OCI-M2 (cell line): ENCODE results near the gene SH3BGRL2.
"Not testable (repeated sequence)": the region's sequence is repeated elsewhere in the genome, so short reads cannot be mapped to it uniquely, and the experiment has no call there.

Experiments
- DNase-seq: peaks from one replicate; lab custom pipeline; 2025; ENCODE audit not compliant: unreplicated experiment; lab: John Stamatoyannopoulos, UW

The SH3BGRL2 gene

GRCh38 chr6:79734374-79734773 lies 103.2 kb downstream of the SH3BGRL2 start:
- DNase-seq, result no peak

GRCh38 chr6:79735183-79735582 lies 104.1 kb downstream of the SH3BGRL2 start:
- DNase-seq, result no peak

- no peak for DNase-seq
Observed at GRCh38 chr6:79737172-79737571, 106.0 kb downstream of the SH3BGRL2 start.

- no peak for DNase-seq
Observed at GRCh38 chr6:79742030-79742429, 110.9 kb downstream of the SH3BGRL2 start.

GRCh38 chr6:79745282-79745681 lies 114.2 kb downstream of the SH3BGRL2 start:
- DNase-seq, result not testable (repeated sequence)

GRCh38 chr6:79746325-79746724 lies 115.2 kb downstream of the SH3BGRL2 start:
- DNase-seq, result not testable (repeated sequence)

GRCh38 chr6:79750806-79751205 lies 119.7 kb downstream of the SH3BGRL2 start:
- no peak for DNase-seq
